Endothelial cell of umbilical vein (primary cell): ENCODE data around the gene HDHD5. TPM values are rescaled to one million over a fixed set of nuclear protein-coding genes. Genes with fewer than 3 reads are reported as not detected.

ENCODE experiments used
- BruUV-seq: library from RNA; stranded (reverse); fragments of 400-500 nt; replicated peaks from 2 replicates; lab custom pipeline; 2021; lab: Mats Ljungman, UMichigan
- CTCF ChIA-PET: fragments of 300-600, 350-600 bp; sonication (Branson Sonifier 250); formaldehyde crosslinking; loops from one replicate; lab custom pipeline; 2021; ENCODE audit warnings: antibody characterized with exemption, inconsistent platforms; lab: Charles Lee
- POLR2A ChIA-PET: fragments of 300-600, 350-600 bp; sonication (Branson Sonifier 250); formaldehyde crosslinking; loops from one replicate; lab custom pipeline; 2021; ENCODE audit warnings: antibody characterized with exemption, inconsistent platforms; lab: Charles Lee
- DNase-seq: peaks from one replicate; pipeline ENCODE4 v3.0.0-alpha.2; 2011; ENCODE audit warnings: low read depth, low spot score
- FAIRE-seq: peaks from 2 replicates; lab custom pipeline; 2011; peaks lifted over from hg19 to GRCh38; lab: Jason Lieb, UNC
- H2AFZ ChIP-seq: 2 replicates; pipeline ENCODE4 v1.6.0; 2012; ENCODE audit warnings: low read depth, low read length, control low read depth, inconsistent platforms
- H3K27ac ChIP-seq: 2 replicates; pipeline ENCODE4 v1.5.1; 2011; ENCODE audit warnings: low read depth, mild to moderate bottlenecking, control low read depth, low read length, moderate library complexity; ENCODE audit not compliant: insufficient read depth
- H3K27me3 ChIP-seq, 2 experiments: 2 replicates each; pipeline versions ENCODE4 v1.6.0 to v1.6.1; 2011; ENCODE audit warnings: low read length in 2 of 2, mixed read lengths in 1 of 2; ENCODE audit not compliant: control insufficient read depth in 2 of 2, insufficient read depth in 2 of 2
- H3K36me3 ChIP-seq, 2 experiments: 2 replicates in 1 of 2; 3 replicates in 1 of 2; pipeline ENCODE4 v1.5.1; 2011; ENCODE audit warnings: low read length in 2 of 2, mild to moderate bottlenecking in 1 of 2, moderate library complexity in 1 of 2; ENCODE audit not compliant: control insufficient read depth in 2 of 2, insufficient read depth in 2 of 2; ENCODE audit errors: extremely low read depth in 1 of 2
- H3K4me1 ChIP-seq: 3 replicates; pipeline ENCODE4 v1.5.1; 2011; ENCODE audit warnings: mild to moderate bottlenecking, low read length; ENCODE audit not compliant: control insufficient read depth, insufficient read depth; ENCODE audit errors: extremely low read depth
- H3K4me2 ChIP-seq: 2 replicates; pipeline ENCODE4 v1.6.1; 2011; ENCODE audit warnings: low read length, control low read depth, mixed read lengths; ENCODE audit not compliant: insufficient read depth
- H3K4me3 ChIP-seq, 3 experiments: fragments of 200-600 bp in 1 of 3; sonication (generic), shearing (Covaris generic) in 1 of 3; replicated peaks in 1 of 3; 2 replicates each; pipeline ENCODE4 v1.5.1; 2011 to 2016; ENCODE audit warnings: control low read depth in 3 of 3, low read length in 3 of 3, mild to moderate bottlenecking in 2 of 3, inconsistent platforms in 1 of 3, low read depth in 1 of 3, moderate library complexity in 1 of 3; ENCODE audit not compliant: insufficient read depth in 1 of 3
- H3K79me2 ChIP-seq: 2 replicates; pipeline ENCODE4 v1.6.0; 2012; ENCODE audit warnings: low read length, inconsistent platforms; ENCODE audit not compliant: control insufficient read depth, insufficient read depth
- H3K9ac ChIP-seq: replicated peaks from 2 replicates; pipeline ENCODE3; 2011; ENCODE audit warnings: low read length, control low read depth; ENCODE audit not compliant: insufficient read depth; ENCODE audit errors: extremely low read depth
- H3K9me1 ChIP-seq: replicated peaks from 3 replicates; pipeline ENCODE4 v1.6.0; 2011; ENCODE audit warnings: mild to moderate bottlenecking, low read length; ENCODE audit not compliant: control insufficient read depth, insufficient read depth; ENCODE audit errors: extremely low read depth
- H3K9me3 ChIP-seq: replicated peaks from 2 replicates; pipeline ENCODE4 v1.5.1; 2012; ENCODE audit warnings: low read length, inconsistent platforms; ENCODE audit not compliant: control insufficient read depth, insufficient read depth
- H4K20me1 ChIP-seq: replicated peaks from 2 replicates; pipeline ENCODE3; 2011; ENCODE audit warnings: mild to moderate bottlenecking, low read length; ENCODE audit not compliant: control insufficient read depth, insufficient read depth; ENCODE audit errors: extremely low read depth
- MAX ChIP-seq: IDR thresholded peaks from 2 replicates; pipeline ENCODE4 v1.6.1; 2011; ENCODE audit not compliant: insufficient read depth, insufficient read length
- POLR2AphosphoS5 ChIP-seq: IDR thresholded peaks from 2 replicates; pipeline ENCODE4 v1.6.1; 2012; ENCODE audit warnings: low read depth, mild to moderate bottlenecking, control low read depth, low read length, moderate library complexity; ENCODE audit not compliant: insufficient read depth
- dilution Hi-C: fragments of 300-500 bp; cut with MboI; formaldehyde crosslinking; loops from one replicate; pipeline ENCODE4 v1.15.0; 2019; ENCODE audit warnings: low sequenced_read_pairs; ENCODE audit not compliant: extremely low pct_ligation_motif_present
- intact Hi-C: fragments of 100-400 bp; cut with micrococcal nuclease; formaldehyde crosslinking; loops from one replicate; pipeline ENCODE4 v1.10.0; 2022
- polyA plus RNA-seq, 4 experiments: library from polyadenylated mRNA; depleted of rRNA in 3 of 4; stranded (reverse) in 3 of 4; unstranded in 1 of 4; fragments of >200 nt; gene quantifications; 2 replicates each; pipeline versions ENCODE4 v1.2.1 to v1.2.3, GENCODE V29; 2011 to 2012; ENCODE audit warnings: missing spikeins in 1 of 4
- total RNA-seq: library from RNA; stranded (reverse); gene quantifications from 2 replicates; pipeline ENCODE4 v1.2.3, GENCODE V29; 2021
- TF ChIP-seq, protein P1 (sequence below), 2 donors: IDR thresholded peaks; 1 replicate in 1 of 2; 2 replicates in 1 of 2; pipeline ENCODE4 v1.5.1; 2011; ENCODE audit warnings: low read length in 2 of 2, mild to moderate bottlenecking in 2 of 2, moderate library complexity in 2 of 2, control low read depth in 1 of 2, inconsistent platforms in 1 of 2, low read depth in 1 of 2; ENCODE audit not compliant: insufficient read depth in 1 of 2; ENCODE audit errors: extremely low read depth in 1 of 2

Gene HDHD5
- total and polyA plus RNA-seq, 2 donors (not counting 3 experiments of a cell fraction or from before 2014, with no cell fraction given): 28.1 to 54.1 TPM

- CTCF ChIA-PET: interaction anchor here (1.2 to 6.7 kb wide), 6 partner anchors 10 to 300 kb away, joined by 3 to 48 read pairs (median 11); no protein-coding TSS in a partner anchor
- intact Hi-C loops: loop anchor here (1.0 kb wide), 1 partner anchor 30 kb away; no protein-coding TSS in a partner anchor
- H3K27me3 ChIP-seq: peaks cover 2 to 3% of the 10 kb centered on the region in 2 experiments
- no peaks in the 10 kb centered on the region for H4K20me1 ChIP-seq
- dilution Hi-C loops: no loop called here
- peaks cover 13% of the 10 kb centered on the region for H3K4me1 ChIP-seq
- no peaks in the 10 kb centered on the region for H3K36me3 ChIP-seq
- no peaks in the 10 kb centered on the region for H3K9me3 ChIP-seq
- H3K4me2 ChIP-seq: no peak overlapping the region
- no peak overlapping the region for H3K4me3 ChIP-seq
- no peaks in the 10 kb centered on the region for H3K9me1 ChIP-seq
- POLR2A ChIA-PET: interaction anchor here (1.0 kb wide), 1 partner anchor 29 kb away, joined by 3 read pairs; no protein-coding TSS in a partner anchor
- peak; percentile 21 for DNase-seq
- H3K9ac ChIP-seq: no peak overlapping the region
- no peaks in the 10 kb centered on the region for H3K79me2 ChIP-seq
- no peak for TF ChIP-seq POLR2AphosphoS5
- TF ChIP-seq, protein P1, sequence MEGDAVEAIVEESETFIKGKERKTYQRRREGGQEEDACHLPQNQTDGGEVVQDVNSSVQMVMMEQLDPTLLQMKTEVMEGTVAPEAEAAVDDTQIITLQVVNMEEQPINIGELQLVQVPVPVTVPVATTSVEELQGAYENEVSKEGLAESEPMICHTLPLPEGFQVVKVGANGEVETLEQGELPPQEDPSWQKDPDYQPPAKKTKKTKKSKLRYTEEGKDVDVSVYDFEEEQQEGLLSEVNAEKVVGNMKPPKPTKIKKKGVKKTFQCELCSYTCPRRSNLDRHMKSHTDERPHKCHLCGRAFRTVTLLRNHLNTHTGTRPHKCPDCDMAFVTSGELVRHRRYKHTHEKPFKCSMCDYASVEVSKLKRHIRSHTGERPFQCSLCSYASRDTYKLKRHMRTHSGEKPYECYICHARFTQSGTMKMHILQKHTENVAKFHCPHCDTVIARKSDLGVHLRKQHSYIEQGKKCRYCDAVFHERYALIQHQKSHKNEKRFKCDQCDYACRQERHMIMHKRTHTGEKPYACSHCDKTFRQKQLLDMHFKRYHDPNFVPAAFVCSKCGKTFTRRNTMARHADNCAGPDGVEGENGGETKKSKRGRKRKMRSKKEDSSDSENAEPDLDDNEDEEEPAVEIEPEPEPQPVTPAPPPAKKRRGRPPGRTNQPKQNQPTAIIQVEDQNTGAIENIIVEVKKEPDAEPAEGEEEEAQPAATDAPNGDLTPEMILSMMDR (IDR thresholded peaks at IDR 0.05; ENCODE audit: extremely low read depth in 1 of 2, insufficient read depth in 1 of 2, low read depth in 1 of 2, low read length in 2 of 2): peak in 1 of 2 donors; percentile 13
- TF ChIP-seq MAX: no peak
- BruUV-seq: no TSS peak
- no peak overlapping the region for H2AFZ ChIP-seq
- H3K27ac ChIP-seq: no peak overlapping the region
- FAIRE-seq: peak; percentile 43
Observed at GRCh38 chr22:17201285-17201945, 42.3 kb upstream of the HDHD5 start.
